Activated CD4-positive, CD25-positive, alpha-beta regulatory T cell treated with anti-CD3 and anti-CD28 coated beads, Interleukin-2, amount 50 U/mL, for 72 hours (primary cell): Measurements from ENCODE around the gene USP3.

Experiments
- DNase-seq: peaks from one replicate; pipeline ENCODE4 v3.0.0; 2021

The USP3 gene

GRCh38 chr15:63499175-63499549 is 5.2 kb upstream of the USP3 start:
- no peak for DNase-seq

GRCh38 chr15:63499611-63500010 is 4.8 kb upstream of the USP3 start:
- no peak for DNase-seq

- DNase-seq = no peak
Measured at GRCh38 chr15:63500265-63501250, 3.8 kb upstream of the USP3 start.

- no peak for DNase-seq
Measured at GRCh38 chr15:63501256-63502089, 2.9 kb upstream of the USP3 start.

- DNase-seq = no peak
Measured at GRCh38 chr15:63502137-63502766, 2.1 kb upstream of the USP3 start.

GRCh38 chr15:63502843-63503738 is 1.3 kb upstream of the USP3 start:
- DNase-seq = peak; percentile 77

GRCh38 chr15:63503739-63504246 is 600 bp upstream of the USP3 start:
- peak; percentile 80 for DNase-seq

GRCh38 chr15:63504979-63505841 is 817 bp downstream of the USP3 start:
- DNase-seq = peak; percentile 55

GRCh38 chr15:63505842-63506222 is 1.4 kb downstream of the USP3 start:
- no peak for DNase-seq

- no peak for DNase-seq
Measured at GRCh38 chr15:63506537-63507035, 2.2 kb downstream of the USP3 start.

- DNase-seq = no peak
Measured at GRCh38 chr15:63507878-63508818, 3.8 kb downstream of the USP3 start.

GRCh38 chr15:63509056-63509954 is 4.9 kb downstream of the USP3 start:
- DNase-seq = no peak

- no peak for DNase-seq
Measured at GRCh38 chr15:63509955-63510940, 5.9 kb downstream of the USP3 start.

GRCh38 chr15:63512148-63512547 is 7.8 kb downstream of the USP3 start:
- no peak for DNase-seq

GRCh38 chr15:63513271-63513670 is 8.9 kb downstream of the USP3 start:
- no peak for DNase-seq

- DNase-seq = no peak
Measured at GRCh38 chr15:63513728-63514127, 9.3 kb downstream of the USP3 start.

GRCh38 chr15:63514531-63514943 is 10.1 kb downstream of the USP3 start:
- no peak for DNase-seq
